PC-3 (cell line): ENCODE results near the gene PHF19. TPM values are rescaled to one million over a fixed set of nuclear protein-coding genes. Genes with fewer than 3 reads are reported as not detected.

Experiments used
- ATAC-seq: fragments of 200-7000 bp; cut with Tn5 transposase; 2 replicates; pipeline ENCODE4 v1.9.1; 2020; ENCODE audit warnings: mild to moderate bottlenecking, moderate library complexity
- BruUV-seq: library from RNA; stranded (reverse); fragments of 400-500 nt; replicated peaks from 2 replicates; lab custom pipeline; 2021; lab: Mats Ljungman, UMichigan
- CTCF ChIA-PET: fragments of 300-600 bp; sonication (Branson Sonifier 250); formaldehyde crosslinking; loops from one replicate; lab custom pipeline; 2022; ENCODE audit warnings: antibody characterized with exemption; lab: Charles Lee
- POLR2A ChIA-PET: fragments of 300-600 bp; sonication (Branson Sonifier 250); formaldehyde crosslinking; loops from one replicate; lab custom pipeline; 2022; ENCODE audit warnings: antibody characterized with exemption; ENCODE audit not compliant: unreplicated experiment; lab: Charles Lee
- DNase-seq: peaks from one replicate; pipeline ENCODE4 v3.0.0-alpha.2; 2015
- H2AFZ ChIP-seq: fragments of 300-600 bp; sonication (generic); 2 replicates; pipeline ENCODE4 v1.6.0; 2016; ENCODE audit warnings: antibody characterized with exemption, low read length
- H3F3A ChIP-seq: fragments of 300-600 bp; sonication (generic); one replicate; pipeline ENCODE4 v1.6.0; 2017; ENCODE audit warnings: antibody characterized with exemption, low read length, control low read depth, mild to moderate bottlenecking; ENCODE audit not compliant: unreplicated experiment
- H3K27ac ChIP-seq: fragments of 300-600 bp; sonication (generic); 2 replicates; pipeline ENCODE4 v1.5.1; 2016; ENCODE audit warnings: mild to moderate bottlenecking, low read length
- H3K27me3 ChIP-seq: fragments of 300-600 bp; sonication (generic); 2 replicates; pipeline ENCODE4 v1.6.1; 2016; ENCODE audit warnings: low read length, mixed read lengths
- H3K36me3 ChIP-seq: fragments of 300-600 bp; sonication (generic); 2 replicates; pipeline ENCODE4 v1.6.1; 2016; ENCODE audit warnings: low read depth, mixed run types, low read length, mixed read lengths
- H3K4me1 ChIP-seq: fragments of 300-600 bp; sonication (generic); 2 replicates; pipeline ENCODE4 v1.5.1; 2016; ENCODE audit warnings: low read length; ENCODE audit not compliant: insufficient read depth
- H3K4me2 ChIP-seq: fragments of 300-600 bp; sonication (generic); 2 replicates; pipeline ENCODE4 v1.6.0; 2016; ENCODE audit warnings: low read length
- H3K4me3 ChIP-seq: fragments of 300-600 bp; sonication (generic); 2 replicates; pipeline ENCODE4 v1.5.1; 2016; ENCODE audit warnings: mild to moderate bottlenecking, low read length, mixed read lengths
- H3K79me2 ChIP-seq: fragments of 300-600 bp; sonication (generic); 2 replicates; pipeline ENCODE4 v1.6.1; 2017; ENCODE audit warnings: low read length, mixed read lengths
- H3K9ac ChIP-seq: fragments of 300-600 bp; sonication (generic); 2 replicates; pipeline ENCODE4 v1.6.0; 2016; ENCODE audit warnings: mild to moderate bottlenecking, low read length
- H3K9me2 ChIP-seq: fragments of 300-600 bp; sonication (generic); replicated peaks from 2 replicates; pipeline ENCODE4 v1.6.1; 2016; ENCODE audit warnings: mixed run types, low read length, mixed read lengths
- H3K9me3 ChIP-seq: fragments of 300-600 bp; sonication (generic); 2 replicates; pipeline ENCODE4 v1.6.1; 2016; ENCODE audit warnings: low read length, mixed read lengths
- H4K20me1 ChIP-seq: fragments of 300-600 bp; sonication (generic); 2 replicates; pipeline ENCODE4 v1.6.1; 2016; ENCODE audit warnings: low read length, mixed read lengths
- EZH2 ChIP-seq: fragments of 300-600 bp; sonication (generic); IDR thresholded peaks from one replicate; pipeline ENCODE4 v1.6.1; 2017; ENCODE audit warnings: antibody characterized with exemption, mild to moderate bottlenecking, low read length; ENCODE audit not compliant: unreplicated experiment
- EZH2phosphoT487 ChIP-seq: fragments of 300-600 bp; sonication (generic); IDR thresholded peaks from 2 replicates; pipeline ENCODE4 v1.6.1; 2018; ENCODE audit warnings: mild to moderate bottlenecking, antibody characterized with exemption, low read length, borderline replicate concordance
- intact Hi-C: fragments of 100-400 bp; cut with micrococcal nuclease; formaldehyde crosslinking; loops from 2 replicates; pipeline ENCODE4 v1.9.0; 2023
- total RNA-seq: library from RNA; depleted of rRNA; stranded (reverse); fragments of >200 nt; gene quantifications from 2 replicates; pipeline ENCODE4 v1.2.3, GENCODE V29; 2014
- TF ChIP-seq, protein P1 (sequence below): fragments of 300-600 bp; sonication (generic); conservative IDR thresholded peaks from 2 replicates; pipeline ENCODE4 v1.5.1; 2017; ENCODE audit warnings: antibody characterized with exemption, low read depth, mild to moderate bottlenecking, low read length

Gene PHF19
- total RNA-seq, 1 experiment from 2014 or later = 104 TPM

GRCh38 chr9:120886490-120886967 is 9.5 kb upstream of the PHF19 start:
- TF ChIP-seq EZH2 (no peak), EZH2phosphoT487 (no peak)
- TF ChIP-seq, protein P1, sequence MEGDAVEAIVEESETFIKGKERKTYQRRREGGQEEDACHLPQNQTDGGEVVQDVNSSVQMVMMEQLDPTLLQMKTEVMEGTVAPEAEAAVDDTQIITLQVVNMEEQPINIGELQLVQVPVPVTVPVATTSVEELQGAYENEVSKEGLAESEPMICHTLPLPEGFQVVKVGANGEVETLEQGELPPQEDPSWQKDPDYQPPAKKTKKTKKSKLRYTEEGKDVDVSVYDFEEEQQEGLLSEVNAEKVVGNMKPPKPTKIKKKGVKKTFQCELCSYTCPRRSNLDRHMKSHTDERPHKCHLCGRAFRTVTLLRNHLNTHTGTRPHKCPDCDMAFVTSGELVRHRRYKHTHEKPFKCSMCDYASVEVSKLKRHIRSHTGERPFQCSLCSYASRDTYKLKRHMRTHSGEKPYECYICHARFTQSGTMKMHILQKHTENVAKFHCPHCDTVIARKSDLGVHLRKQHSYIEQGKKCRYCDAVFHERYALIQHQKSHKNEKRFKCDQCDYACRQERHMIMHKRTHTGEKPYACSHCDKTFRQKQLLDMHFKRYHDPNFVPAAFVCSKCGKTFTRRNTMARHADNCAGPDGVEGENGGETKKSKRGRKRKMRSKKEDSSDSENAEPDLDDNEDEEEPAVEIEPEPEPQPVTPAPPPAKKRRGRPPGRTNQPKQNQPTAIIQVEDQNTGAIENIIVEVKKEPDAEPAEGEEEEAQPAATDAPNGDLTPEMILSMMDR = peak; percentile 32; the same call in 1 of the 2 replicates
- Histone ChIP-seq H3K4me3 (no peak overlapping the region), H3K36me3 (no peaks in the 10 kb centered on the region), H3K9ac (no peak overlapping the region), H3K4me1 (peaks cover 19% of the 10 kb centered on the region), H3K9me2 (no peaks in the 10 kb centered on the region), H4K20me1 (no peaks in the 10 kb centered on the region), H3F3A (no peaks in the 10 kb centered on the region), H2AFZ (no peak overlapping the region), H3K27me3 (no peaks in the 10 kb centered on the region), H3K4me2 (peak overlapping the region; percentile 46), H3K79me2 (no peaks in the 10 kb centered on the region), H3K27ac (0 out of 2 replicates have a peak overlapping the region, but pooled peaks have one; percentile 18), H3K9me3 (no peaks in the 10 kb centered on the region)
- intact Hi-C loops = no loop called here
- ATAC-seq (peak; percentile 94), DNase-seq (peak; percentile 77)
- no TSS peak for BruUV-seq
- ChIA-PET POLR2A (no interaction called here), CTCF (no interaction called here)

- no peak overlapping the region for H3K4me3 ChIP-seq
- no peaks in the 10 kb centered on the region for H3K36me3 ChIP-seq
- no peaks in the 10 kb centered on the region for H3K27me3 ChIP-seq
- intact Hi-C loops = no loop called here
- H3K4me2 ChIP-seq = peak overlapping the region; percentile 46
- H3K79me2 ChIP-seq = no peaks in the 10 kb centered on the region
- no peak overlapping the region for H2AFZ ChIP-seq
- H3F3A ChIP-seq = no peaks in the 10 kb centered on the region
- no peaks in the 10 kb centered on the region for H3K9me2 ChIP-seq
- TF ChIP-seq EZH2 = no peak
- TF ChIP-seq EZH2phosphoT487 = no peak
- TF ChIP-seq, protein P1 = no peak
- no peaks in the 10 kb centered on the region for H4K20me1 ChIP-seq
- no peak for DNase-seq
- ChIA-PET POLR2A (no interaction called here), CTCF (no interaction called here)
- peaks cover 17% of the 10 kb centered on the region for H3K4me1 ChIP-seq
- H3K9me3 ChIP-seq = no peaks in the 10 kb centered on the region
- 0 out of 2 replicates have a peak overlapping the region, but pooled peaks have one; percentile 18 for H3K27ac ChIP-seq
- ATAC-seq = no peak
- no peak overlapping the region for H3K9ac ChIP-seq
- no TSS peak for BruUV-seq
Observed at GRCh38 chr9:120885958-120886357, 9.0 kb upstream of the PHF19 start.

- Histone ChIP-seq H3F3A (no peaks in the 10 kb centered on the region), H3K9me3 (no peaks in the 10 kb centered on the region), H3K4me2 (no peak overlapping the region), H3K27me3 (no peaks in the 10 kb centered on the region), H3K4me3 (no peak overlapping the region), H3K79me2 (no peaks in the 10 kb centered on the region), H3K9me2 (no peaks in the 10 kb centered on the region), H3K4me1 (peaks cover 17% of the 10 kb centered on the region), H3K36me3 (no peaks in the 10 kb centered on the region), H2AFZ (no peak overlapping the region), H4K20me1 (no peaks in the 10 kb centered on the region), H3K9ac (no peak overlapping the region), H3K27ac (no peak overlapping the region)
- no peak for DNase-seq
- CTCF ChIA-PET = no interaction called here
- POLR2A ChIA-PET = no interaction called here
- BruUV-seq = no TSS peak
- ATAC-seq = no peak
- TF ChIP-seq EZH2 (no peak), EZH2phosphoT487 (no peak)
- TF ChIP-seq, protein P1 = no peak
- intact Hi-C loops = no loop called here
Observed at GRCh38 chr9:120885457-120885856, 8.5 kb upstream of the PHF19 start.
